Measurements from ENCODE around the gene PATJ. TPM values are rescaled to one million over a fixed set of nuclear protein-coding genes. Genes with fewer than 3 reads are reported as not detected.

PATJ gene
- total and polyA plus RNA-seq, 2 experiments from 2014 or later: 35.3 to 68.4 TPM

- TF ChIP-seq REST (IDR thresholded peaks at IDR 0.05; ENCODE audit: unreplicated experiment): no peak
- TF ChIP-seq CREB1 (CRISPR knock-in tag; IDR thresholded peaks at IDR 0.05; ENCODE audit: low read depth): no peak
- no peak for TF ChIP-seq NANOG (IDR thresholded peaks at IDR 0.05; ENCODE audit: borderline replicate concordance)
- TF ChIP-seq ZNF114 (CRISPR knock-in tag; IDR thresholded peaks at IDR 0.05): no peak
- no peak for TF ChIP-seq JUNB (IDR thresholded peaks at IDR 0.05; ENCODE audit: unreplicated experiment)
- TF ChIP-seq ZNF462 (CRISPR knock-in tag; IDR thresholded peaks at IDR 0.05): no peak
Observed at GRCh38 chr1:62084310-62084890, 342.1 kb downstream of the PATJ start (continued).
